K562 (cell line): ENCODE measurements around the gene TLCD1. TPM values are rescaled to one million over a fixed set of nuclear protein-coding genes. Genes with fewer than 3 reads are reported as not detected.

Experiments used
- ARID1B ChIP-seq: fragments of 450-650 bp; IDR thresholded peaks from 2 replicates; pipeline ENCODE4 v1.6.1; 2016; ENCODE audit warnings: antibody characterized with exemption, mild to moderate bottlenecking, inconsistent platforms
- CHD1 ChIP-seq: fragments of 200-600 bp; sonication (generic); IDR thresholded peaks from one replicate; pipeline ENCODE4 v1.6.1; 2012; ENCODE audit warnings: mild to moderate bottlenecking, moderate library complexity, low read length, inconsistent platforms
- FOS ChIP-seq: IDR thresholded peaks from 3 replicates; pipeline ENCODE4 v1.6.1; 2011; ENCODE audit not compliant: insufficient read length; ENCODE audit errors: extremely low read depth
- KLF13 ChIP-seq: fragments of 450-650 bp; IDR thresholded peaks from 2 replicates; pipeline ENCODE4 v1.6.1; 2016; ENCODE audit warnings: missing genetic modification characterization, low read depth, mild to moderate bottlenecking, missing compliant biosample characterization, moderate library complexity, borderline replicate concordance
- MAX ChIP-seq: sonication (generic); formaldehyde crosslinking; IDR thresholded peaks from 2 replicates; pipeline ENCODE4 v1.9.0; 2022; ENCODE audit warnings: mild to moderate bottlenecking, missing genetic modification reagents
- MCM7 ChIP-seq, 2 experiments: fragments of 450-650 bp; IDR thresholded peaks; 2 replicates each; pipeline ENCODE4 v1.6.1; 2016 to 2018
- MITF ChIP-seq: IDR thresholded peaks from 2 replicates; pipeline ENCODE4 v1.6.1; 2014; ENCODE audit warnings: antibody characterized with exemption
- RBM15 ChIP-seq: fragments of 200-400 bp; formaldehyde crosslinking; IDR thresholded peaks from 2 replicates; pipeline ENCODE4 v1.6.1; 2018; ENCODE audit warnings: mild to moderate bottlenecking, low read length, moderate library complexity; ENCODE audit not compliant: insufficient read depth
- SMAD3 ChIP-seq: fragments of 450-650 bp; formaldehyde crosslinking; conservative IDR thresholded peaks from 2 replicates; pipeline ENCODE4 v1.4.0; 2020; ENCODE audit warnings: mild to moderate bottlenecking
- SMARCE1 ChIP-seq: fragments of 450-650 bp; IDR thresholded peaks from 2 replicates; pipeline ENCODE4 v1.7.1; 2016; ENCODE audit warnings: mild to moderate bottlenecking
- SOX6 ChIP-seq: fragments of 450-650 bp; IDR thresholded peaks from 2 replicates; pipeline ENCODE4 v1.6.1; 2014; ENCODE audit warnings: mild to moderate bottlenecking
- TARDBP ChIP-seq: fragments of 450-650 bp; IDR thresholded peaks from 2 replicates; pipeline ENCODE4 v1.6.1; 2016
- TCF3 ChIP-seq: sonication (generic); formaldehyde crosslinking; IDR thresholded peaks from 2 replicates; pipeline ENCODE4 v1.4.0; 2020; ENCODE audit warnings: mild to moderate bottlenecking, missing genetic modification reagents
- TEAD4 ChIP-seq, 2 experiments: sonication (generic) in 1 of 2; formaldehyde crosslinking in 1 of 2; IDR thresholded peaks; 2 replicates each; pipeline versions ENCODE4 v1.6.1 to v1.8.0; 2012 to 2022; ENCODE audit warnings: borderline replicate concordance in 1 of 2, inconsistent platforms in 1 of 2, low read length in 1 of 2, mild to moderate bottlenecking in 1 of 2, missing genetic modification reagents in 1 of 2
- U2AF2 ChIP-seq: fragments of 200-400 bp; formaldehyde crosslinking; optimal IDR thresholded peaks from 2 replicates; pipeline ENCODE3; 2017; ENCODE audit warnings: low read depth, mild to moderate bottlenecking, low read length
- UBTF ChIP-seq, 2 experiments: IDR thresholded peaks; 2 replicates each; pipeline ENCODE4 v1.6.1; 2012; ENCODE audit warnings: improper control_type of control experiment in 2 of 2, low read depth in 2 of 2, low read length in 2 of 2, borderline replicate concordance in 1 of 2
- ZBTB17 ChIP-seq: fragments of 450-650 bp; formaldehyde crosslinking; IDR thresholded peaks from 2 replicates; pipeline ENCODE4 v1.4.0; 2020; ENCODE audit warnings: mild to moderate bottlenecking
- ZBTB8A ChIP-seq: fragments of 450-650 bp; IDR thresholded peaks from 2 replicates; pipeline ENCODE4 v1.6.1; 2018; ENCODE audit warnings: mild to moderate bottlenecking, moderate library complexity; ENCODE audit not compliant: partially characterized antibody
- ZNF12 ChIP-seq: sonication (generic); formaldehyde crosslinking; IDR thresholded peaks from 2 replicates; pipeline ENCODE4 v1.4.0; 2020; ENCODE audit warnings: mild to moderate bottlenecking, missing genetic modification reagents
- ZNF146 ChIP-seq: IDR thresholded peaks from one replicate; pipeline ENCODE4 v1.6.1; 2018; ENCODE audit warnings: missing compliant biosample characterization; ENCODE audit not compliant: unreplicated experiment
- ZNF224 ChIP-seq: sonication (generic); formaldehyde crosslinking; IDR thresholded peaks from 2 replicates; pipeline ENCODE4 v1.8.0; 2022; ENCODE audit warnings: mild to moderate bottlenecking, missing genetic modification reagents
- ZNF644 ChIP-seq: fragments of 200-800 bp; sonication (Bioruptor generic); IDR thresholded peaks from 2 replicates; pipeline ENCODE4 v1.6.1; 2016; ENCODE audit warnings: low read depth, missing genetic modification characterization, missing compliant biosample characterization
- polyA plus RNA-seq, 8 experiments: library from polyadenylated mRNA; depleted of rRNA in 4 of 8; stranded (reverse) in 5 of 8; unstranded in 3 of 8; fragments of >200 nt; fragmentation: Nextera tagmentation in 2 of 8; fragmentation: Illumina TruSeq in 1 of 8; extraction: Ambion mirVana in 2 of 8; extraction: Trizol in 1 of 8; gene quantifications; 2 replicates each; pipeline versions ENCODE4 v1.2.1 to v1.2.3, GENCODE V29; 2011 to 2014; ENCODE audit warnings: inconsistent platforms in 1 of 8, missing spikeins in 1 of 8
- total RNA-seq, 7 experiments: library from RNA; depleted of rRNA in 6 of 7; stranded (reverse); fragments of >200 nt in 6 of 7; fragmentation: Illumina TruSeq in 2 of 7; extraction: Trizol in 2 of 7; gene quantifications; 2 replicates each; pipeline versions ENCODE4 v1.2.1 to v1.2.3, GENCODE V29; 2011 to 2021; ENCODE audit warnings: low replicate concordance in 1 of 7
- TF ChIP-seq, protein P1 (sequence below): fragments of 450-650 bp; formaldehyde crosslinking; IDR thresholded peaks from 2 replicates; pipeline ENCODE4 v1.4.0; 2022; ENCODE audit warnings: mild to moderate bottlenecking, moderate library complexity
- TF ChIP-seq, protein P2 (sequence below): sonication (generic); formaldehyde crosslinking; IDR thresholded peaks from 2 replicates; pipeline ENCODE4 v1.8.0; 2022; ENCODE audit warnings: mild to moderate bottlenecking, missing genetic modification reagents

The TLCD1 gene
- total and polyA plus RNA-seq, 9 of the 15 experiments (the other 6 are each of a cell fraction or from before 2014, with no cell fraction given): 6.8 to 37.7 (median 21.7) TPM

GRCh38 chr17:28720247-28720996 is 5.6 kb downstream of the TLCD1 start (continued):
- TF ChIP-seq ZBTB17 (CRISPR knock-in tag) (no peak), MITF (no peak), CHD1 (peak; percentile 98), ARID1B (no peak), FOS (no peak), UBTF (IDR thresholded peaks at IDR 0.05; ENCODE audit: borderline replicate concordance in 1 of 2, low read depth in 2 of 2, low read length in 2 of 2) (no peak), TCF3 (CRISPR knock-in tag) (no peak), ZBTB8A (no peak), TEAD4 (IDR thresholded peaks at IDR 0.05; ENCODE audit: low read length) (no peak), TEAD4 (CRISPR knock-in tag; IDR thresholded peaks at IDR 0.05; ENCODE audit: borderline replicate concordance) (no peak), SMAD3 (CRISPR knock-in tag) (no peak), TARDBP (0 out of 2 replicates have a peak, but pooled peaks have one; percentile 77), ZNF224 (CRISPR knock-in tag) (no peak), ZNF644 (tag) (no peak), U2AF2 (no peak), ZNF146 (no peak), SOX6 (0 out of 2 replicates have a peak, but pooled peaks have one; percentile 6), SMARCE1 (0 out of 2 replicates have a peak, but pooled peaks have one; percentile 44), KLF13 (no peak), RBM15 (no peak), ZNF12 (CRISPR knock-in tag) (0 out of 2 replicates have a peak, but pooled peaks have one; percentile 17), MAX (no peak; the same call in 1 of the 2 replicates), MCM7 (IDR thresholded peaks at IDR 0.05) (no peak)
- TF ChIP-seq, protein P1, sequence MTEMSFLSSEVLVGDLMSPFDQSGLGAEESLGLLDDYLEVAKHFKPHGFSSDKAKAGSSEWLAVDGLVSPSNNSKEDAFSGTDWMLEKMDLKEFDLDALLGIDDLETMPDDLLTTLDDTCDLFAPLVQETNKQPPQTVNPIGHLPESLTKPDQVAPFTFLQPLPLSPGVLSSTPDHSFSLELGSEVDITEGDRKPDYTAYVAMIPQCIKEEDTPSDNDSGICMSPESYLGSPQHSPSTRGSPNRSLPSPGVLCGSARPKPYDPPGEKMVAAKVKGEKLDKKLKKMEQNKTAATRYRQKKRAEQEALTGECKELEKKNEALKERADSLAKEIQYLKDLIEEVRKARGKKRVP (CRISPR knock-in tag): no peak
- TF ChIP-seq, protein P2, sequence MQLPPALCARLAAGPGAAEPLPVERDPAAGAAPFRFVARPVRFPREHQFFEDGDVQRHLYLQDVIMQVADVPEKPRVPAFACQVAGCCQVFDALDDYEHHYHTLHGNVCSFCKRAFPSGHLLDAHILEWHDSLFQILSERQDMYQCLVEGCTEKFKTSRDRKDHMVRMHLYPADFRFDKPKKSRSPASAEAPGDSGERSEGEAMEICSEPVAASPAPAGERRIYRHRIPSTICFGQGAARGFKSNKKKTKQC (CRISPR knock-in tag): peak; percentile 36; the same call in 1 of the 2 replicates
